ENCODE data around the gene DDX41. TPM values are rescaled to one million over a fixed set of nuclear protein-coding genes. Genes with fewer than 3 reads are reported as not detected.

The DDX41 gene
- polyA plus RNA-seq, 1 donor from 2014 or later, result 74.2 TPM

DNA sequence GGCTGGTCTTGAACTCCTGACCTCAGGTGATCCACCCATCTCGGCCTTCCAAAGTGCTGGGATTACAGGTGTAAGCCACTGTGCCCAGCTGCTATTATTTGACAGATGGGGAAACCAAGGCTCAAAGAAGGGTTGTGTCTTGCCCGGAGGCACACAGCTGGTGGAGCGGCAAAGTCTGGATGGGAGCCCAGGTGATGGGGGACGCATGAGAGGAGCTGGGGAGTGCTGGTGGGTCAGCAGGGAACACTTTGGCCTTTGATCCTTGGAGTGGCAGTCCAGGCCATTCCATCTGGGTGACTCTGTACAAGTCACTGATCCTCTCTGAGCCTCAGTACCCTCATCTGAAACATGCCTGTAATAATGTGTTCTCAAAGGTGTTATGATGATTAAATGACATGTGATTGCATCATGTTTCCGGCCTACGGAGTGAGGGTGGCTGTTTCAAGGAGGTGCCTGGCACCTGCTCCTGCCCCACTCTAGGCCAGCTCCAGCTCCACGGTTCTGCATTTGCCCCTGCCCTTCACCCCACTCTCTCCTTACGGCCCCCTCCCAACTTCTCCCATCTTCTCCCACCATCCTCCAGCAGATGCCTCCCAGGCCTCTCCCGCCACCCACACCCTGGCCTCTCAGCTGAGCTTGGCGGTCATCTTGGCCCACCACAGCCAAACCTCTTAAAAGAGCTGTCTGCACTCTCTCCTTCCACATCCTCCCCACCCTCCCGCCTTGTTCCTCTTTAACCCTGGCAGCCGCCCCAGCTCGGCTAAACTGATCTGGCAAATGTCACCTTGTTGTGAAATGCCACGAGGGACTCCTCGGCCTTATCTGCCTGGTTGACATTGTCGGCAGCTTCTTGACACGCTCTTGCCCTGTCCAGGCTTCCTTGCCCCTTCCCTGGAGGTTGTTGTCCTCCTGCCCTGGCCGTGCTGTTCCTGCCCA, 37.8 kb downstream of the DDX41 start:
- H3K4me3 Mint-ChIP-seq, result peak overlapping the region in 3 of 4 donors; percentile 28 to 78 (median 32)
- peaks cover 0 to 2% (median 0%) of the 10 kb centered on the region in 3 donors for H3K9me3 Mint-ChIP-seq
- no peak overlapping the region for H3K27ac Mint-ChIP-seq
- H3K36me3 Mint-ChIP-seq, result no peaks in the 10 kb centered on the region
- peaks cover 3% of the 10 kb centered on the region for H3K27me3 Mint-ChIP-seq
- H3K4me1 Mint-ChIP-seq, result peaks cover 5 to 14% (median 12%) of the 10 kb centered on the region in 3 donors

DNA sequence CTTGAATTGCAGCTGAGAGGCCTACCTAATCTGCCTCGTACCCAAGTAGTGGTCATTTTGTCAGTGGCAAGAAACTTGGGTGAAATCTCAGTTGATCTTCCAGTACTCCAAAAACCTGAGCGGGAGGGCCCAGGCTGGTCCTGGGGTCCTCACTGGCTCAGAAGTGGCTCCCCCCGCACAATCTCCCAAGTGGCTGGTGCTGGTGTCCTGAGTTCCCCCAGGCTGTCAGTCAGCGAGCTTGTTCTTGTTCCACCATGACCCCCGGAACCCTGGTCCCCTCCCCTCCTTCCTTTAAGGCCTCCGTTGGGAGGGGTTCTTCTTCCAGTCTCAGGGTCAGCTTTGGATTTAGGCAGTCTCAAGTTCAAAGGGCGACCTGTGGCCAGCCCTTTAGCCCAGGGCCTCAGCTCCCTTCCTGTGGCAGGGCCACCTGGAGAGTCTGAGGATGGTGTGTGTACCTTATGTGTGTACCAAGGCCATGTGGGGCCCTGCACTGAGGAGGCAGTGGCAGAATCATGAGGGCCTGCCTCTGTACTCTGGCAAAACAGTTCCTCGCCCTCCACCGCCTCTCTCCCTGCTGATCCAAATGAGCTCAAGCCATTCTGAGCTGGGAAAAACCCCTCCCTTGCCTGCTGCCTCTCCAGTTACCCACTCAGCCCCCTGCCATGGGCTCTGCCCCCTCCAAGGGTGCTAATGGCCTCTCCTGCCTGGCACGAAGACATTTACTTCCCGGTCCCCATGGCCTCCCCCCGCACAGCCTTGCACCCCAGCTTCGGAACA, 38.9 kb downstream of the DDX41 start:
- Mint-ChIP-seq H3K27me3 (peaks cover 5% of the 10 kb centered on the region), H3K36me3 (no peaks in the 10 kb centered on the region)

DNA sequence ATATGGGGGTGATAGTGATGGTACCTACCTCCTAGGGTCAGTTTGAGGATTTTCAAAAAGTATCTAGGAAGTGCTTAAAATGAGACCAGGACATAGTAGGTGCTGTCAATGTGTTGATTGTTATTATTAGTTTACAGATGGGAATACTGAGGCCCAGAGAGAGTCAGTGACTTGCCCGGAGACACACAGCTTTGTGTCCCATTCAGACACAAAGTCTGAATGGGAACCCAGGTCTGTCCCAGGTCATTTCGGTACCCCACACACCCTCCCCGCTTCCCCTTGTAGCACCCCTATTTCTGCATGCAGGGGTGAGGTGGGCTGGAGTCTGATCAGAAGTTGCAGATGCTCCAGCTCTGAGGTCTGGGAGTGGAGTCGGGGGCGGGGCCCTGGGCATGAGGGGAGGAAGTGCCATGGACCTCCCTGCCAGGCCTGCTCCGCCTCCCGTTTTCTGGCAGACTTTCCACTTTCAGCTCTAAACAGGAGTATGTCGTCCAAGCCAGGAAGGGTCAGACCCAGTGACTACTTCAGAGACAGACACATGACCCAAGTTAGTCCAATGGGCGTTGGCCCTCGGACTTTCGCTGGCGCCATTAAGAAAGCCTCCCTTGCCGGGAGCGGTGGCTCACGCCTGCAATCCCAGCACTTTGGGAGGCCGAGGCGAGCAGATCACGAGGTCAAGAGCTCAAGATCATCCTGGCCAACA, 40.1 kb downstream of the DDX41 start:
- peaks cover 5 to 14% (median 12%) of the 10 kb centered on the region in 3 donors for H3K4me1 Mint-ChIP-seq

More for the DNA sequence above, 38.9 kb downstream of the DDX41 start:
- Mint-ChIP-seq H3K4me1 (peaks cover 5 to 14% (median 12%) of the 10 kb centered on the region in 3 donors), H3K9me3 (peaks cover 0 to 2% (median 0%) of the 10 kb centered on the region in 3 donors), H3K4me3 (no peak overlapping the region), H3K27ac (no peak overlapping the region)

DNA sequence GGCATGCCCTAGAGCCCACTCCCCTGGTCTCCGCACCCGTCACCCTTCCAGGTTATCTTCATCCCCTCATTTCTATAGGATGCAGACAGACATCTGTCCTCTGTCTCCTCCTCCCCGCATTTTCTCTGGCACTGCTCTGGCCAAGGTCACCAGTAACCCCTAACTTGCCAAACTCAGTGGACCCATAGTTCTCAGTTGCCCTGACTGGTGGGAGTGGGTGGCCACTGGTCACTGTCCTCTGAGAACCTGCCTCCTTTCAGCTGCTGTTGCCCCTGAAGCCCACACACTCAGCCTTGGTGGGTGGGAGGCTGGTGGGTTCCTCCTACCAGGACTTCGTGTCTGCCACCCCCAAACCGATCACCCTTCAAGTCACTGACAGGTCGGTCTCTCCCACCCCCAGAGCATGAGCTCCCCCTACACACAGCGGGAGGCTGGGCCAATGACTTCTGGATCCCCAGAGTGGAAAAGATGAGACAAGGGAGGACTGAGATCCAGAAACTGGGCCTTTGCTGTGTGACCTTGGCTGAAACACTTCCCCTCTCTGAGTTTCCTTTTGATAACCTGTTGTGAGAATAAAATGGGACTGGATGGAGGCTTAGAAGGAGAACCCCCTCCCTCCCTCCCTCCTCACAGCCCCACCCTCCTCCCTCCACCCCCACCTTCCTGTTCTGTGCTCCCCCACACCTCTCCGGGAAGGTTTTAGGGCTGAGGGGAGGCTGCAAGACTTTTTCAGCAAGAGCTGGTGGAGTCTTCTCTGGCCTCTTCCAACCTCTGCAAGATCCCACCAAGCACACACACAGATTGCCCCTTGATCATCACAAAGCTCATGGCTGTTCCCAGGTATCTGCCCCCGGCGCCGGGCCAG, 41.0 kb downstream of the DDX41 start:
- H3K36me3 Mint-ChIP-seq, result no peaks in the 10 kb centered on the region
- H3K4me1 Mint-ChIP-seq, result peaks cover 5 to 14% (median 12%) of the 10 kb centered on the region in 3 donors
- H3K9me3 Mint-ChIP-seq, result peaks cover 0 to 2% (median 0%) of the 10 kb centered on the region in 3 donors
- peak overlapping the region in 2 of 4 donors; percentile 47 to 52 for H3K4me3 Mint-ChIP-seq
- peak overlapping the region in 2 of 3 donors; percentile 16 to 86 for H3K27ac Mint-ChIP-seq
- peaks cover 5% of the 10 kb centered on the region for H3K27me3 Mint-ChIP-seq

More for the DNA sequence above, 40.1 kb downstream of the DDX41 start:
- Mint-ChIP-seq H3K9me3 (peaks cover 0 to 2% (median 0%) of the 10 kb centered on the region in 3 donors), H3K4me3 (peak overlapping the region in 1 of 4 donors; percentile 36), H3K27ac (no peak overlapping the region), H3K36me3 (no peaks in the 10 kb centered on the region), H3K27me3 (peaks cover 5% of the 10 kb centered on the region)

DNA sequence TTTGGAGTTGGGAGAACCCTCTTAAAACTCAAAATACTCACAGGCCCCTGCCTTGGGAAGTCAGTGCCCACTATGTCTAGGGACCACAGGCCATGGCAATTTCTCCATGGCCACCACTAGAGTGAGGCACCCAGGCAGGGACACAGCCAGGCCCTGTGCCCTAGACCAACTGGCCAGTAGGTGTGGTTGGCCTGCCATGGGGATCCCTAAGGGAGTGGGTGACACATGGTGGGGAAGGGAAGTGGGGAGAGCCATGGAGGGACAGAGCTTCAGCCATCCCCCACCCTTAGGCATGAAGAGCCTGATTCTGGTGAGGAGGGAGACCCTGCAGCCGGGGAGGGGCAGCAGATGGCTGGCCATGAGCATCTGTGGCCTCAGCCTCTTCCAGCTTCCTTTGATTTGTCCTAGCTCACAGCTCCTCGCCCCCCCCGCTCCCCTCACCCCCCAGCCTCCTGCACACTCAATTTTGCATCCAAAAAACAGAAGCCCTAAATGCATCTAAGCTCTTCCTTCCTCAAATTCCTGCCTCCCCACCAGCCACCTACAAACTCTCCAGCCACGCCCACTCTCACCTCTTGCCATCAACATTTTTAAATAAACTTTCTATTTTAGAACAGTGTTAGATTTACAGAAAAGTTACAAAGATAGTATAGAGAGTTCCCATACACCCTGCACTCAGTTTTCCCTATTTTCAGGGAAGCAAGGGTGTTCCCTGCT, 41.8 kb downstream of the DDX41 start:
- H3K4me1 Mint-ChIP-seq, result peaks cover 5 to 14% (median 12%) of the 10 kb centered on the region in 3 donors
- H3K27ac Mint-ChIP-seq, result peak overlapping the region in 2 of 3 donors; percentile 16 to 86

DNA sequence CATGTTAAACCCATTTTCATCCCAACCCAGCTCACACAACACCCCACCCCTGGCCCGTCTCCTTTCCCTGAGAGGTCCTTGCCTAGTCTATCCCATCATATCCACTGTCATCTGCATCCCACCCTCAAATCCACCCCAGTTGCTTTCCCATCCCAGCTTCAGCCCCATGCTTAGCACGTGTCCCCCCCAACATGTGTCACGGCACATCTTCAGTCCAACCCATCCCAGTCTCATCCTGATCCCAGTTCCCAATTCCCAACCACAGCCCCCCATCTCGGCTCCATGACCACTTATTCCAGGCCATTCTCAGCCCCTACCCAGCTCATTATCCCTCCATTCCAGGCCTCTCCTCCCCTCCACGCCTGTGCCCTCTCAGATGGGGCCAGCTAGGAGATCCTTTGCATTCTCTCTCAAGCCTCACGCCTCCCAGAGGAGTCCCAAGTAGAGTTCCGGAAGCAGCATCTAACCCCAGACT, 42.7 kb downstream of the DDX41 start:
- Mint-ChIP-seq H3K4me1 (peaks cover 0 to 8% (median 6%) of the 10 kb centered on the region in 3 donors), H3K27me3 (peaks cover 5% of the 10 kb centered on the region), H3K27ac (no peak overlapping the region), H3K9me3 (peaks cover 0 to 2% (median 0%) of the 10 kb centered on the region in 3 donors), H3K36me3 (no peaks in the 10 kb centered on the region), H3K4me3 (peak overlapping the region; percentile 36 to 92 (median 72))

More for the DNA sequence above, 41.8 kb downstream of the DDX41 start:
- H3K36me3 Mint-ChIP-seq, result no peaks in the 10 kb centered on the region
- H3K27me3 Mint-ChIP-seq, result peaks cover 5% of the 10 kb centered on the region
- peak overlapping the region in 2 of 4 donors; percentile 47 to 52 for H3K4me3 Mint-ChIP-seq
- peaks cover 0 to 2% (median 0%) of the 10 kb centered on the region in 3 donors for H3K9me3 Mint-ChIP-seq

DNA sequence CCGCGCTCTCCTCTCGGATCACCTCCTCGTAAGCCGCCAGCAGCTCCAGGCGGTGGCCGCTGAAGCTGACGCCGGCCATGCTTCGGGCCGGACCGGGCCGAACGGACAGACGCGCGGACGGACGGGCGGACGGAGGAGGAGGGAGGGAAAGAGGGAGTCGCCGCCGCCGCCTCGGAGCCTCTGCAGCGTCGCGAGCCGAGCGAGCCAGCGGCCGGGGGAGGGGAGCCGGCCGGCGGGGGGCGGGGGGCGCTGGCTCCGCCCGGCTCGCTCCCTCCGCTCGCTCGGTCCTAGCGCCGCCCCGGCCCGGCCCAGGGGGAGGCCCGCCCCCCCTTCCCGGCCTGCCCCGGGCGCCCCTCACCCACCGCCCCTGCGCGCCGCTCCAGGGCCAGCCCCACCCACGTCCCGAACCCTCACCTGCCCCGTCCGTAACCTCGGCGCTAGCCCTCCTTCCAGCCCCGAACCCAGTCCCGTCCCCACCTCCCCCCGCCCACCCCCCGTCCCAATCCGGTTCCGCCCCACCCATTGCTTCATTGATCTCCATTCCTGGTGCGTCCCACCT, 43.2 kb downstream of the DDX41 start, which contains the start of gene DBN1:
TSS of gene DBN1 (minus strand) at position 192 of the 559 bp plus-strand sequence. CDS start at position 79, 113 bp downstream.
- no peaks in the 10 kb centered on the region for H3K36me3 Mint-ChIP-seq
- H3K4me1 Mint-ChIP-seq, result peaks cover 0 to 4% (median 2%) of the 10 kb centered on the region in 3 donors
- peak within 1 kb of the TSS; percentile 36 to 92 (median 73) for H3K4me3 Mint-ChIP-seq
- H3K27ac Mint-ChIP-seq, result no peak within 1 kb of the TSS
- peaks cover 5% of the 10 kb centered on the region for H3K27me3 Mint-ChIP-seq
- H3K9me3 Mint-ChIP-seq, result peaks cover 0 to 2% (median 0%) of the 10 kb centered on the region in 3 donors

DNA sequence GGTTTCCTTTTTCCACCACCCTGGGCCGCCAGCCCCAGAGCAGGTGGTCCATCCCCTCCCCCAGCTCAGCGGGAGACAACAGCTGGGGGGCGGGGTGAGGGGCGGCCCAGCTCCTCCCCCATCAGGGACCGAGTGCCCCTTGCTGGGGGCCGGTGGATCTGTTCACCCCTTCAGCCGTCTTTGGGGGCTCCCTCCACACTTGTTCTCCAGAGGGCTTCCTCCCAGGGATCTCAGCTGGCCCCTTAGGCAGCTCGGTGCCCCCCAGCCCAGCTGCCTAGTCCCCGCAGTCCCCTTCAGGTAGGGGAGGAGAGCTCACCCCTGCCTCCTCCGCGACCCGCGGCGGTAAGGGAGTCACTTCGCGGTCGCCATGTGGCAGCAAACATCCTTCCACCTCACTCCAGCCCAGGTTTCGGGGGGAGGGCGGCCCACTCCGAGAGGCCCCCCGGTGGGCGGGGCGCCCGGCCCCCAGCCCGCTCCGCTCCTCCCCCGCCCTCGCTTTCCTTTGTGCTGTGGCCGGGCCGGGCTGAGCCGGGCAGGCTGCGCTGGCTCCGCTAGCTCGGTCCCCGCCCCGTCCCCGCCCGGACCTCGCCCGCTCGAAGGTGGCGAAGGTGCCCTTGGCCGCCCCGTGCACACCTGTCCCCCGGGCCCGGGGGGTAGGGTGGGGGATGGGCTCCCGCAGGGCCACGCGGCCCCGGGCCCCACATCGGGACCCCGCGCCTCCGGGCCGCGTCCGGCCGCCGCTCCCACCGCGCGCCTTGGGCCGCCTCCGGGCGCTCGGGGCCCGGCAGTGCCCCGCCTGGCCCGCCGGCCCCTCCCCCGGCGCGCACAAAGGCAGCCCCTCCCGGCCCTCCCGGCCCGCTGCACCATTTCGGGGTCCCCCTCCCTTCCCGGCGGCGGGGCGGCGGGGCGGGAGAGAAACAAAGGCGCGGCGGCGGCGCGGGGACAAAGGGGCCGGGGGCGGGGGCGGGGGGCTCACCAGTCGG, 44.0 kb downstream of the DDX41 start:
- Mint-ChIP-seq H3K36me3 (no peaks in the 10 kb centered on the region), H3K27me3 (peaks cover 5% of the 10 kb centered on the region), H3K4me3 (peak overlapping the region; percentile 35 to 79 (median 66)), H3K27ac (no peak overlapping the region), H3K4me1 (peaks cover 0 to 4% (median 2%) of the 10 kb centered on the region in 3 donors), H3K9me3 (peaks cover 0 to 2% (median 0%) of the 10 kb centered on the region in 3 donors)

DNA sequence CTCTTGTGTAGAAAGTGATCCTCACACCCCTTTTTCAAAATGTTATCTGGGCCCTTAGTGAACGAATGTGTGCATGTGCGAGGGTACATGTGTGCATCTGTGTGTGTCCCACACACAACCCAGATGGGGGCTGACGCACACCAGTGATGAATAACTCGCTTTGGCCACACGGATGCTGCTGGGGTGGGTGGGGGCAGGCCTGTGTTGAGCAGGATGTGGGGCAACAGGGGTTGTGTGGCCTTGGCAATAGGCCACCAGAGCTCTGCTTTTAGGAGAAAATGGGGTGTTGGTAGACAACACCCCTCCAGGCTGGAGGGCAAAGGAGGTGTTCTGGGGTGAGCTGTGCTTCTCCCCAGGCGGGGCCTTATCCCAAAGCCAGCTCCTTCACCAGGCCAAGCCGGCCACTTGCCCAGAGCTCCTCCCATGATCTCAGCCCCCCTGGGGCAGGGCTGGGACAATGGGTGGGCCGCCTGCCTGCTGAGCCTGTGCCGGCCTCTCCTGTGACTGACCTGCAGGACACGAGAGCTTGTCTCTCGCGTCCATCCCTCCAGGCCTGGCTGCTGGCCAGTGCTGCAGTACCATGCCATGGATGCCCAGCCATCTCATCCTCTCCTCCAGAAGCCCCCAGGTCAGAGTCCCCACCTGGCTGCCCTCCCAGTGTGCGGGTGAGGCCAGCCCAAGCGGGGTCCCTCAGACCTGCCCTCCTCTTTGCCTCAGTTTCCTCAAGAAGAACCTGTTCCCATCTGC, 45.0 kb downstream of the DDX41 start:
- no peaks in the 10 kb centered on the region for H3K36me3 Mint-ChIP-seq
- peaks cover 5% of the 10 kb centered on the region for H3K27me3 Mint-ChIP-seq
- H3K9me3 Mint-ChIP-seq, result peaks cover 0 to 2% (median 0%) of the 10 kb centered on the region in 3 donors
- H3K4me1 Mint-ChIP-seq, result peaks cover 0 to 4% (median 2%) of the 10 kb centered on the region in 3 donors
- peak overlapping the region; percentile 17 to 79 (median 36) for H3K4me3 Mint-ChIP-seq
- peak overlapping the region in 1 of 3 donors; percentile 81 for H3K27ac Mint-ChIP-seq

DNA sequence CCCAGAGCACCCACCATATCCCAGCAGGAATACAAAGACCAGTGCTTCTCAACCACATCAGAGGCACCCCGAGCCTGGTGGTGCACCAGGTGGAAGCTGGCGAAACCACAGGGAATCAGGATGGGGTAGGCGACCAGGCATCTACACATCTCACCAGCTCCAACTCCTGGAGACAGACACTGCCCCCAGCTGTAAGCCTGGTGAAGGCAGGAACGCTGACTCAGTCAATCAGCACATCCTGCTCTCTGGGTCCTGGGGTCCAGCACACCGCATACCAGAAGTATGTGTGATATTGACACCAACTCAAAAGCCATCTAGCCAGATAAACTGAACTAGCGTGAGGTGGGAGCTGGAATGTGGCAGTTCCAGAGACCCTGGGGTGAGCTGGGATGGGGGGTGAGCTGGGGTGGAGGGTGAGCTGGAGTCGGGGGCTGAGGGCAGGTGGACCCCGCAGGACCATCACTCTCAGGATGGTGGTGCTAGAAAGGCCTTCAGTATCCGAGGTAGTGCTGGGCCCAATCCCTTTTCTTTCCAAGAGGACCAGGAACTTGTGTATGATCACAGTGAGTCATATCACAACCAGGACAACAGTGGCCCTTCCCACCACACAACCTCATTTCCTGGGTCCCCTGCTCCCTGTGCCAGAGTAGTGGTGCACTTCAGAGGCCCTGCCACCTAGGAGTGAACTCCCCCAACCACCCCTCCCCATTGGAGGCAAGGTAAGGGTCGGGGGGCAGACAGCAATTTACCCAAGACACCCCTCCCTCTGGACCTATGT, 45.8 kb downstream of the DDX41 start:
- Mint-ChIP-seq H3K9me3 (peaks cover 0 to 2% (median 0%) of the 10 kb centered on the region in 3 donors), H3K4me1 (peaks cover 0 to 4% (median 2%) of the 10 kb centered on the region in 3 donors), H3K27me3 (peaks cover 5% of the 10 kb centered on the region), H3K36me3 (no peaks in the 10 kb centered on the region), H3K27ac (peak overlapping the region in 1 of 3 donors; percentile 46), H3K4me3 (peak overlapping the region in 1 of 4 donors; percentile 47)
